ENCODE results near the gene SLC43A3. TPM values are rescaled to one million over a fixed set of nuclear protein-coding genes. Genes with fewer than 3 reads are reported as not detected.

Gene SLC43A3
- total and polyA plus RNA-seq, 3 donors from 2014 or later = 13.8 to 20.8 (median 13.9) TPM

GRCh38 chr11:57399972-57400578 is 26.8 kb downstream of the SLC43A3 start:
- no peak for DNase-seq
- H3K4me1 ChIP-seq = no peaks in the 10 kb centered on the region
- intact Hi-C loops (cut with DNase I; ENCODE audit: low total_unique reads) = no loop called here
- no peak overlapping the region for H3K4me3 ChIP-seq
- whole genome bisulfite sequencing, 2 donors = 88 to 89% methylated on average over 4 of the region's 4 CpGs
- TF ChIP-seq POLR2A (IDR thresholded peaks at IDR 0.05) = no peak
- H3K27ac ChIP-seq = no peak overlapping the region
- no peaks in the 10 kb centered on the region for H3K9me3 ChIP-seq
- H3K36me3 ChIP-seq (ENCODE audit: low read depth, missing control alignments) = no peaks in the 10 kb centered on the region
- H3K27me3 ChIP-seq = no peaks in the 10 kb centered on the region

- Histone ChIP-seq H3K27me3 (no peaks in the 10 kb centered on the region), H3K9me3 (no peaks in the 10 kb centered on the region), H3K4me3 (no peak overlapping the region), H3K4me1 (no peaks in the 10 kb centered on the region), H3K27ac (no peak overlapping the region), H3K36me3 (ENCODE audit: low read depth, missing control alignments) (no peaks in the 10 kb centered on the region)
- TF ChIP-seq POLR2A (IDR thresholded peaks at IDR 0.05) = no peak
- TF ChIP-seq CTCF (IDR thresholded peaks at IDR 0.05) = no peak
- 84 to 91% methylated on average over 5 of the region's 5 CpGs for WGBS, 2 donors
- DNase-seq = no peak
- intact Hi-C loops (cut with DNase I; ENCODE audit: low total_unique reads) = no loop called here
These were observed 27.7 kb downstream of the SLC43A3 start for GRCh38 chr11:57399221-57399620.

- Histone ChIP-seq H3K27ac (no peak overlapping the region), H3K4me1 (no peaks in the 10 kb centered on the region), H3K27me3 (no peaks in the 10 kb centered on the region), H3K4me3 (no peak overlapping the region), H3K9me3 (no peaks in the 10 kb centered on the region), H3K36me3 (ENCODE audit: low read depth, missing control alignments) (no peaks in the 10 kb centered on the region)
- intact Hi-C loops (cut with DNase I; ENCODE audit: low total_unique reads) = no loop called here
- TF ChIP-seq POLR2A (IDR thresholded peaks at IDR 0.05) (no peak), CTCF (IDR thresholded peaks at IDR 0.05) (no peak)
- no peak for DNase-seq
- 86 to 90% methylated on average over 4 of the region's 4 CpGs for WGBS, 2 donors
These were observed 29.4 kb downstream of the SLC43A3 start for GRCh38 chr11:57397394-57397990.

- TF ChIP-seq POLR2A (IDR thresholded peaks at IDR 0.05) (no peak), CTCF (IDR thresholded peaks at IDR 0.05) (no peak)
- 79% methylated on average over 2 of the region's 2 CpGs for WGBS, 2 donors
- DNase-seq = no peak
- no peaks in the 10 kb centered on the region for H3K9me3 ChIP-seq
- H3K27me3 ChIP-seq = no peaks in the 10 kb centered on the region
- H3K4me1 ChIP-seq = no peaks in the 10 kb centered on the region
- intact Hi-C loops (cut with DNase I; ENCODE audit: low total_unique reads) = no loop called here
- H3K4me3 ChIP-seq = no peak overlapping the region
- no peak overlapping the region for H3K27ac ChIP-seq
- H3K36me3 ChIP-seq (ENCODE audit: low read depth, missing control alignments) = no peaks in the 10 kb centered on the region
These were observed 30.2 kb downstream of the SLC43A3 start for GRCh38 chr11:57396744-57397143.

GRCh38 chr11:57395905-57396623 is 30.9 kb downstream of the SLC43A3 start:
- Histone ChIP-seq H3K9me3 (no peaks in the 10 kb centered on the region), H3K36me3 (ENCODE audit: low read depth, missing control alignments) (no peaks in the 10 kb centered on the region), H3K27me3 (no peaks in the 10 kb centered on the region), H3K4me3 (no peak overlapping the region), H3K27ac (no peak overlapping the region), H3K4me1 (no peaks in the 10 kb centered on the region)
- WGBS, 2 donors = 88 to 95% methylated on average over 9 to 11 of the region's 11 CpGs
- intact Hi-C loops (cut with DNase I; ENCODE audit: low total_unique reads) = no loop called here
- TF ChIP-seq POLR2A (IDR thresholded peaks at IDR 0.05) = no peak
- no peak for TF ChIP-seq CTCF (IDR thresholded peaks at IDR 0.05)
- DNase-seq = no peak

All from testis (tissue), 3 donors.